ENCODE data around the gene NCOA6. TPM values are rescaled to one million over a fixed set of nuclear protein-coding genes. Genes with fewer than 3 reads are reported as not detected.
"Not testable (repeated sequence)": the region's sequence is repeated elsewhere in the genome, so short reads cannot be mapped to it uniquely, and the experiment has no call there.

NCOA6 gene
- total RNA-seq, 2 experiments from 2014 or later: 32.3 to 35.0 TPM

GRCh38 chr20:34724172-34724571 lies 101.3 kb downstream of the NCOA6 start:
- POLR2A ChIA-PET: no interaction called here
- CTCF ChIA-PET: interaction anchor here (0.6 to 1.8 kb wide), 2 partner anchors 180 to 643 kb away, joined by 3 to 4 read pairs; no protein-coding TSS in a partner anchor
- H3K36me3 Mint-ChIP-seq (ENCODE audit: low read depth): peaks cover 23% of the 10 kb centered on the region
- peaks cover 15% of the 10 kb centered on the region for H3K4me1 Mint-ChIP-seq
- no peak overlapping the region for H3K27ac Mint-ChIP-seq
- H3K27me3 Mint-ChIP-seq: no peaks in the 10 kb centered on the region
- no peak overlapping the region for H3K4me3 Mint-ChIP-seq
- DNase-seq: no peak
- no peaks in the 10 kb centered on the region for H3K9me3 Mint-ChIP-seq

- H3K4me1 Mint-ChIP-seq: peaks cover 15% of the 10 kb centered on the region
- POLR2A ChIA-PET: not testable (repeated sequence)
Measured at GRCh38 chr20:34722560-34722959, 102.9 kb downstream of the NCOA6 start.

GRCh38 chr20:34720266-34720665 lies 105.2 kb downstream of the NCOA6 start:
- H3K9me3 Mint-ChIP-seq: no peaks in the 10 kb centered on the region

More at GRCh38 chr20:34722560-34722959, 102.9 kb downstream of the NCOA6 start:
- not testable (repeated sequence) for H3K27ac Mint-ChIP-seq, H3K4me3 Mint-ChIP-seq, H3K27me3 Mint-ChIP-seq, H3K9me3 Mint-ChIP-seq, DNase-seq
- peaks cover 27% of the 10 kb centered on the region for H3K36me3 Mint-ChIP-seq (ENCODE audit: low read depth)
- CTCF ChIA-PET: interaction anchor here (0.6 to 1.5 kb wide), 3 partner anchors 22 to 47 kb away, joined by 3 to 4 read pairs (median 3); no protein-coding TSS in a partner anchor

GRCh38 chr20:34719242-34720017 lies 106.0 kb downstream of the NCOA6 start:
- H3K27ac Mint-ChIP-seq, DNase-seq, H3K9me3 Mint-ChIP-seq, H3K4me3 Mint-ChIP-seq, H3K27me3 Mint-ChIP-seq, POLR2A ChIA-PET: not testable (repeated sequence)
- Mint-ChIP-seq H3K36me3 (ENCODE audit: low read depth) (peaks cover 19% of the 10 kb centered on the region), H3K4me1 (peaks cover 15% of the 10 kb centered on the region)
- CTCF ChIA-PET: interaction anchor here (1.0 to 1.5 kb wide), 3 partner anchors 9 to 406 kb away, joined by 4 to 6 read pairs (median 5); no protein-coding TSS in a partner anchor

More at GRCh38 chr20:34720266-34720665, 105.2 kb downstream of the NCOA6 start:
- no peak overlapping the region for H3K27ac Mint-ChIP-seq
- ChIA-PET CTCF (interaction anchor here (1.0 to 1.5 kb wide), 3 partner anchors 10 to 407 kb away, joined by 4 to 6 read pairs (median 5); no protein-coding TSS in a partner anchor), POLR2A (no interaction called here)
- no peak overlapping the region for H3K4me3 Mint-ChIP-seq
- H3K27me3 Mint-ChIP-seq: no peaks in the 10 kb centered on the region
- peaks cover 17% of the 10 kb centered on the region for H3K36me3 Mint-ChIP-seq (ENCODE audit: low read depth)
- peaks cover 15% of the 10 kb centered on the region for H3K4me1 Mint-ChIP-seq
- no peak for DNase-seq

GRCh38 chr20:34717230-34718095 lies 108.0 kb downstream of the NCOA6 start:
- ChIA-PET CTCF (no interaction called here), POLR2A (no interaction called here)
- Mint-ChIP-seq H3K9me3 (no peaks in the 10 kb centered on the region), H3K27ac (no peak overlapping the region), H3K27me3 (no peaks in the 10 kb centered on the region), H3K4me3 (no peak overlapping the region), H3K36me3 (ENCODE audit: low read depth) (peaks cover 22% of the 10 kb centered on the region), H3K4me1 (peaks cover 21% of the 10 kb centered on the region)
- DNase-seq: no peak

- no peaks in the 10 kb centered on the region for H3K9me3 Mint-ChIP-seq
- CTCF ChIA-PET: interaction anchor here (1.5 kb wide), 1 partner anchor 11 kb away, joined by 3 read pairs; no protein-coding TSS in a partner anchor
- H3K27ac Mint-ChIP-seq: no peak overlapping the region
- no peak for DNase-seq
- no peaks in the 10 kb centered on the region for H3K27me3 Mint-ChIP-seq
- POLR2A ChIA-PET: no interaction called here
- peaks cover 23% of the 10 kb centered on the region for H3K4me1 Mint-ChIP-seq
- peaks cover 22% of the 10 kb centered on the region for H3K36me3 Mint-ChIP-seq (ENCODE audit: low read depth)
- H3K4me3 Mint-ChIP-seq: no peak overlapping the region
Measured at GRCh38 chr20:34716921-34717229, 108.6 kb downstream of the NCOA6 start.

GRCh38 chr20:34715384-34715783 lies 110.1 kb downstream of the NCOA6 start:
- H3K27me3 Mint-ChIP-seq: peaks cover 7% of the 10 kb centered on the region
- POLR2A ChIA-PET: interaction anchor here (0.6 kb wide), 1 partner anchor 607 kb away, joined by 3 read pairs; no protein-coding TSS in a partner anchor
- H3K4me3 Mint-ChIP-seq: no peak overlapping the region
- no peak for DNase-seq
- H3K4me1 Mint-ChIP-seq: peaks cover 20% of the 10 kb centered on the region
- peaks cover 19% of the 10 kb centered on the region for H3K36me3 Mint-ChIP-seq (ENCODE audit: low read depth)
- H3K9me3 Mint-ChIP-seq: no peaks in the 10 kb centered on the region
- H3K27ac Mint-ChIP-seq: no peak overlapping the region
- CTCF ChIA-PET: interaction anchor here (1.1 to 1.5 kb wide), 2 partner anchors 10 kb away, joined by 3 read pairs; no protein-coding TSS in a partner anchor

- peaks cover 16% of the 10 kb centered on the region for H3K36me3 Mint-ChIP-seq (ENCODE audit: low read depth)
- H3K4me3 Mint-ChIP-seq, DNase-seq, H3K9me3 Mint-ChIP-seq, H3K27ac Mint-ChIP-seq, H3K27me3 Mint-ChIP-seq, POLR2A ChIA-PET: not testable (repeated sequence)
- CTCF ChIA-PET: interaction anchor here (0.6 to 1.5 kb wide), 7 partner anchors 11 to 1501 kb away, joined by 3 to 4 read pairs (median 4); no protein-coding TSS in a partner anchor
- H3K4me1 Mint-ChIP-seq: peaks cover 14% of the 10 kb centered on the region
Measured at GRCh38 chr20:34713944-34714515, 111.4 kb downstream of the NCOA6 start.

- no peak for DNase-seq
- H3K36me3 Mint-ChIP-seq (ENCODE audit: low read depth): peaks cover 12% of the 10 kb centered on the region
- peaks cover 10% of the 10 kb centered on the region for H3K27me3 Mint-ChIP-seq
- CTCF ChIA-PET: interaction anchor here (0.6 to 1.5 kb wide), 7 partner anchors 10 to 1500 kb away, joined by 3 to 4 read pairs (median 4); no protein-coding TSS in a partner anchor
- no peak overlapping the region for H3K27ac Mint-ChIP-seq
- no peaks in the 10 kb centered on the region for H3K9me3 Mint-ChIP-seq
- peaks cover 18% of the 10 kb centered on the region for H3K4me1 Mint-ChIP-seq
- POLR2A ChIA-PET: no interaction called here
- H3K4me3 Mint-ChIP-seq: no peak overlapping the region
Measured at GRCh38 chr20:34713194-34713943, 112.1 kb downstream of the NCOA6 start.

- no peak overlapping the region for H3K4me3 Mint-ChIP-seq
- no peak for DNase-seq
- peaks cover 10% of the 10 kb centered on the region for H3K27me3 Mint-ChIP-seq
- CTCF ChIA-PET: interaction anchor here (0.9 to 1.5 kb wide), 5 partner anchors 9 to 400 kb away, joined by 3 to 4 read pairs (median 3); no protein-coding TSS in a partner anchor
- H3K36me3 Mint-ChIP-seq (ENCODE audit: low read depth): peaks cover 12% of the 10 kb centered on the region
- H3K27ac Mint-ChIP-seq: no peak overlapping the region
- H3K9me3 Mint-ChIP-seq: no peaks in the 10 kb centered on the region
- POLR2A ChIA-PET: no interaction called here
- H3K4me1 Mint-ChIP-seq: peaks cover 19% of the 10 kb centered on the region
Measured at GRCh38 chr20:34712525-34713192, 112.8 kb downstream of the NCOA6 start.

GRCh38 chr20:34711813-34712430 lies 113.5 kb downstream of the NCOA6 start:
- Mint-ChIP-seq H3K27ac (no peak overlapping the region), H3K9me3 (no peaks in the 10 kb centered on the region), H3K36me3 (ENCODE audit: low read depth) (peaks cover 9% of the 10 kb centered on the region), H3K4me1 (peaks cover 20% of the 10 kb centered on the region), H3K4me3 (no peak overlapping the region), H3K27me3 (peaks cover 10% of the 10 kb centered on the region)
- DNase-seq: no peak
- ChIA-PET CTCF (interaction anchor here (0.9 to 1.4 kb wide), 2 partner anchors 15 to 400 kb away, joined by 3 read pairs; no protein-coding TSS in a partner anchor), POLR2A (no interaction called here)
